H1 (cell line): Measurements from ENCODE around the gene EOGT. TPM values are rescaled to one million over a fixed set of nuclear protein-coding genes. Genes with fewer than 3 reads are reported as not detected.
A peak's percentile ranks its signal among the peaks of the same experiment; 100 is the strongest.

ENCODE experiments used
- CTCF ChIA-PET: fragments of 300-600 bp; sonication (Branson Sonifier 250); formaldehyde crosslinking; loops from one replicate; lab custom pipeline; 2021; ENCODE audit not compliant: partially characterized antibody; lab: Charles Lee
- POLR2A ChIA-PET: fragments of 300-600 bp; sonication (Branson Sonifier 250); formaldehyde crosslinking; loops from one replicate; lab custom pipeline; 2021; ENCODE audit warnings: inconsistent platforms; ENCODE audit not compliant: partially characterized antibody; lab: Charles Lee
- DNase-seq, 2 experiments: peaks; one replicate each; pipeline versions ENCODE4 v3.0.0 to v3.0.0-alpha.2; 2010 to 2022; ENCODE audit warnings: low spot score in 2 of 2, low read depth in 1 of 2, mixed read lengths in 1 of 2
- FAIRE-seq: peaks from 2 replicates; lab custom pipeline; 2011; peaks lifted over from hg19 to GRCh38; lab: Jason Lieb, UNC
- H2AFZ ChIP-seq: 2 replicates; pipeline ENCODE4 v1.8.1; 2012; ENCODE audit warnings: low read length, inconsistent platforms
- H2AK5ac ChIP-seq: 2 replicates; pipeline ENCODE4 v1.6.1; 2013; ENCODE audit warnings: low read depth, low read length
- H2BK120ac ChIP-seq: replicated peaks from 2 replicates; pipeline ENCODE3; 2013; ENCODE audit warnings: low read depth, low read length, inconsistent platforms
- H2BK12ac ChIP-seq: 2 replicates; pipeline ENCODE4 v1.6.1; 2013; ENCODE audit warnings: low read depth, low read length
- H2BK15ac ChIP-seq: 2 replicates; pipeline ENCODE4 v1.6.1; 2013; ENCODE audit warnings: low read length
- H2BK20ac ChIP-seq: 2 replicates; pipeline ENCODE4 v1.6.1; 2013; ENCODE audit warnings: low read length
- H2BK5ac ChIP-seq: 2 replicates; pipeline ENCODE4 v1.6.1; 2013; ENCODE audit warnings: low read depth, low read length
- H3K14ac ChIP-seq: 2 replicates; pipeline ENCODE4 v1.6.1; 2013; ENCODE audit warnings: inconsistent platforms; ENCODE audit not compliant: insufficient read length
- H3K18ac ChIP-seq: 2 replicates; pipeline ENCODE4 v1.6.1; 2013; ENCODE audit warnings: low read length; ENCODE audit errors: extremely low read depth
- H3K23ac ChIP-seq: 2 replicates; pipeline ENCODE4 v1.6.1; 2013; ENCODE audit warnings: inconsistent platforms; ENCODE audit not compliant: insufficient read length
- H3K23me2 ChIP-seq: 2 replicates; pipeline ENCODE4 v1.6.1; 2013; ENCODE audit warnings: low read depth, low read length
- H3K27ac ChIP-seq: 2 replicates; pipeline ENCODE4 v1.6.1; 2011; ENCODE audit warnings: low read depth, low read length, inconsistent platforms
- H3K27me3 ChIP-seq, 4 experiments: replicated peaks in 1 of 4; 1 replicate in 1 of 4; 2 replicates in 3 of 4; pipeline versions ENCODE4 v1.6.1 to v1.8.1; 2011 to 2013; ENCODE audit warnings: low read length in 3 of 4, mild to moderate bottlenecking in 3 of 4, inconsistent platforms in 2 of 4, mixed read lengths in 2 of 4, moderate library complexity in 1 of 4; ENCODE audit not compliant: control insufficient read depth in 3 of 4, insufficient read depth in 3 of 4; ENCODE audit errors: extremely low read depth in 1 of 4
- H3K36me3 ChIP-seq, 4 experiments: 2 replicates each; pipeline versions ENCODE4 v1.6.1 to v1.8.1; 2011 to 2013; ENCODE audit warnings: mild to moderate bottlenecking in 4 of 4, low read length in 3 of 4, moderate library complexity in 2 of 4, control low read depth in 1 of 4, inconsistent platforms in 1 of 4; ENCODE audit not compliant: insufficient read depth in 4 of 4, control insufficient read depth in 2 of 4
- H3K4ac ChIP-seq: replicated peaks from 2 replicates; pipeline ENCODE3; 2013; ENCODE audit warnings: low read length, low read depth, mixed read lengths, inconsistent platforms; ENCODE audit not compliant: insufficient read length
- H3K4me1 ChIP-seq, 4 experiments: replicated peaks in 1 of 4; 1 replicate in 1 of 4; 2 replicates in 3 of 4; pipeline versions ENCODE4 v1.6.1 to v1.8.1; 2011 to 2013; ENCODE audit warnings: low read length in 3 of 4, inconsistent platforms in 2 of 4, mixed read lengths in 1 of 4; ENCODE audit not compliant: insufficient read depth in 4 of 4, control insufficient read depth in 3 of 4
- H3K4me2 ChIP-seq, 2 experiments: 2 replicates each; pipeline versions ENCODE4 v1.6.1 to v1.8.1; 2011 to 2013; ENCODE audit warnings: low read depth in 2 of 2, low read length in 2 of 2, control low read depth in 1 of 2, inconsistent platforms in 1 of 2, mild to moderate bottlenecking in 1 of 2; ENCODE audit not compliant: insufficient read depth in 1 of 2
- H3K4me3 ChIP-seq, 4 experiments: fragments of 200-600, 300-600 bp in 1 of 4; sonication (generic), shearing (Covaris generic), sonication (Bioruptor Twin) in 1 of 4; 2 replicates each; pipeline versions ENCODE4 v1.5.1 to v1.8.1; 2011 to 2016; ENCODE audit warnings: low read length in 4 of 4, low read depth in 3 of 4, control low read depth in 2 of 4, inconsistent platforms in 2 of 4, mild to moderate bottlenecking in 2 of 4, mixed read lengths in 1 of 4, moderate library complexity in 1 of 4; ENCODE audit not compliant: insufficient read depth in 2 of 4; ENCODE audit errors: extremely low read depth in 1 of 4
- H3K56ac ChIP-seq: replicated peaks from 2 replicates; pipeline ENCODE3; 2013; ENCODE audit warnings: low read depth, mild to moderate bottlenecking, mixed read lengths, low read length, inconsistent platforms; ENCODE audit not compliant: insufficient read length
- H3K79me1 ChIP-seq: 2 replicates; pipeline ENCODE4 v1.6.1; 2013; ENCODE audit warnings: low read depth, low read length, control low read depth
- H3K79me2 ChIP-seq, 2 experiments: 2 replicates each; pipeline versions ENCODE4 v1.6.1 to v1.8.1; 2012 to 2013; ENCODE audit warnings: low read length in 2 of 2, mild to moderate bottlenecking in 2 of 2, inconsistent platforms in 1 of 2; ENCODE audit not compliant: insufficient read depth in 2 of 2, control insufficient read depth in 1 of 2
- H3K9ac ChIP-seq, 4 experiments: replicated peaks in 1 of 4; 1 replicate in 1 of 4; 2 replicates in 3 of 4; pipeline versions ENCODE4 v1.6.1 to v1.8.1; 2011 to 2013; ENCODE audit warnings: low read depth in 3 of 4, low read length in 3 of 4, control low read depth in 2 of 4, mild to moderate bottlenecking in 2 of 4, moderate library complexity in 2 of 4, inconsistent platforms in 1 of 4; ENCODE audit errors: extremely low read depth in 1 of 4
- H3K9me3 ChIP-seq, 2 experiments: 2 replicates each; pipeline versions ENCODE4 v1.6.1 to v1.8.1; 2012 to 2013; ENCODE audit warnings: mild to moderate bottlenecking in 2 of 2, moderate library complexity in 2 of 2, control low read depth in 1 of 2, inconsistent platforms in 1 of 2, low read depth in 1 of 2, low read length in 1 of 2, mixed read lengths in 1 of 2; ENCODE audit not compliant: insufficient read depth in 2 of 2
- H4K20me1 ChIP-seq, 2 experiments: replicated peaks in 1 of 2; 2 replicates each; pipeline versions ENCODE3 to v1.8.1; 2011 to 2013; ENCODE audit warnings: inconsistent platforms in 2 of 2, low read length in 2 of 2, mild to moderate bottlenecking in 1 of 2; ENCODE audit not compliant: insufficient read depth in 2 of 2, control insufficient read depth in 1 of 2
- H4K5ac ChIP-seq: 2 replicates; pipeline ENCODE4 v1.6.1; 2013; ENCODE audit warnings: low read length, low read depth, mixed read lengths, inconsistent platforms; ENCODE audit not compliant: insufficient read length
- H4K8ac ChIP-seq: 2 replicates; pipeline ENCODE4 v1.8.0; 2013; ENCODE audit warnings: mild to moderate bottlenecking, moderate library complexity, low read length, inconsistent platforms; ENCODE audit not compliant: insufficient read depth; ENCODE audit errors: extremely low read depth
- H4K91ac ChIP-seq: replicated peaks from 2 replicates; pipeline ENCODE3; 2013; ENCODE audit warnings: low read length, mixed read lengths, inconsistent platforms; ENCODE audit not compliant: insufficient read length
- CHD2 ChIP-seq: IDR thresholded peaks from 2 replicates; pipeline ENCODE4 v1.6.1; 2012; ENCODE audit warnings: low read length, improper control_type of control experiment
- EGR1 ChIP-seq: IDR thresholded peaks from 2 replicates; pipeline ENCODE4 v1.6.1; 2011; ENCODE audit warnings: low read depth, low read length, borderline replicate concordance
- KDM4A ChIP-seq: IDR thresholded peaks from one replicate; pipeline ENCODE4 v1.7.1; 2012; ENCODE audit warnings: low read depth, mild to moderate bottlenecking, moderate library complexity, low read length, inconsistent platforms; ENCODE audit not compliant: severe bottlenecking
- KDM5A ChIP-seq: fragments of 200-600 bp; IDR thresholded peaks from 2 replicates; pipeline ENCODE4 v1.7.1; 2012; ENCODE audit warnings: mild to moderate bottlenecking, low read length, inconsistent platforms, mixed read lengths
- POLR2A ChIP-seq, 2 experiments: IDR thresholded peaks; 1 replicate in 1 of 2; 2 replicates in 1 of 2; pipeline ENCODE4 v1.6.1; 2011; ENCODE audit warnings: low read depth in 2 of 2, low read length in 2 of 2, mild to moderate bottlenecking in 2 of 2; ENCODE audit errors: control extremely low read depth in 1 of 2
- SAP30 ChIP-seq: fragments of 300-600 bp; sonication (generic); IDR thresholded peaks from 2 replicates; pipeline ENCODE4 v1.7.1; 2012; ENCODE audit warnings: low read length, moderate library complexity, mild to moderate bottlenecking, inconsistent platforms; ENCODE audit not compliant: insufficient read depth, insufficient replicate concordance
- SP2 ChIP-seq: IDR thresholded peaks from 2 replicates; pipeline ENCODE4 v1.6.1; 2012; ENCODE audit warnings: mild to moderate bottlenecking, low read length, inconsistent platforms
- SP4 ChIP-seq: IDR thresholded peaks from 2 replicates; pipeline ENCODE4 v1.6.1; 2012; ENCODE audit warnings: low read length, inconsistent platforms
- WGBS, 2 experiments: shearing (Covaris generic) in 1 of 2; methylation state at CpG; one replicate each; pipeline versions ENCODE4 v1.1.6 to v1.1.7; 2013 to 2015; ENCODE audit warnings: low lambda C conversion rate in 2 of 2, mixed read lengths in 2 of 2, inconsistent platforms in 1 of 2, low coverage in 1 of 2, missing lambda C conversion rate in 1 of 2; ENCODE audit not compliant: insufficient replicate concordance in 2 of 2, insufficient coverage in 1 of 2, insufficient read length in 1 of 2; ENCODE audit errors: extremely low coverage in 1 of 2, missing lambda C conversion rate in 1 of 2; 5-methylcytosine and 5-hydroxymethylcytosine counted together
- polyA plus RNA-seq, 7 experiments: library from polyadenylated mRNA; depleted of rRNA in 3 of 7; stranded (reverse) in 5 of 7; unstranded in 2 of 7; fragments of >200 nt in 5 of 7; fragments of 200-250 nt in 2 of 7; gene quantifications; 1 replicate in 5 of 7; 2 replicates in 1 of 7; 4 replicates in 1 of 7; pipeline versions ENCODE4 v1.2.1 to v1.2.3, GENCODE V29; 2011 to 2013; ENCODE audit warnings: missing spikeins in 2 of 7, mixed read lengths in 2 of 7
- total RNA-seq: library from RNA; stranded (reverse); fragmentation: NEBNext Ultra II Directional; extraction: Animal tissue kit (Norgen Biotek cat#: 25700); gene quantifications from 2 replicates; pipeline ENCODE4 v1.2.1, GENCODE V29; 2021
- TF ChIP-seq, protein P1 (sequence below): IDR thresholded peaks from 2 replicates; pipeline ENCODE4 v1.6.1; 2011; ENCODE audit warnings: low read length, improper control_type of control experiment

EOGT gene
- total and polyA plus RNA-seq, 2 of the 8 experiments (the other 6 are each of a cell fraction or from before 2014, with no cell fraction given): 6.7 to 20.7 TPM

DNA sequence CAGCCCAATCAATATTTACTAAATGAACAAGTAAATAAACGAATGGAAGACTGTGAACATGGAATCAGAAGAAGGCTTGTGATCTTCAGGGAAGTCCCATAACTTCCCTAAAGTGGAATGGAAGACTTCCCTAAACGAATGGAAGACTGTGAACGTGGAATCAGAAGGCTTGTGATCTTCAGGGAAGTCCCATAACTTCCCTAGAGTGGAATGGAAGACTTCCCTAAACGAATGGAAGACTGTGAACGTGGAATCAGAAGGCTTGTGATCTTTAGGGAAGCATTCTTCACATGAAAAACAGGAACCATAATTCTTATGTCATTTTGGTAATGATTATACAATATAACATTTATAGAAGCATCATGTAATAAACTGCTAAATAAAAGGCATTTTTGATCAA lies 38.8 kb downstream of the EOGT start:
- Histone ChIP-seq H3K79me1 (no peaks in the 10 kb centered on the region), H3K9ac (no peak overlapping the region), H4K91ac (no peak overlapping the region), H3K23ac (no peak overlapping the region), H3K56ac (no peak overlapping the region), H4K20me1 (no peaks in the 10 kb centered on the region), H2BK20ac (no peak overlapping the region), H2BK12ac (no peak overlapping the region), H3K27ac (no peak overlapping the region), H3K4me1 (peaks cover 0 to 2% (median 0%) of the 10 kb centered on the region in 4 experiments; a peak in 1 of 7 replicates), H3K79me2 (no peaks in the 10 kb centered on the region), H3K4me2 (no peak overlapping the region), H3K9me3 (no peaks in the 10 kb centered on the region), H4K8ac (no peak overlapping the region), H2AFZ (no peak overlapping the region), H2BK120ac (no peak overlapping the region), H3K36me3 (peaks cover 0 to 14% (median 8%) of the 10 kb centered on the region in 4 experiments; a peak in 6 of 8 replicates), H2AK5ac (no peak overlapping the region), H3K4ac (no peak overlapping the region), H3K18ac (no peak overlapping the region), H3K14ac (no peak overlapping the region), H2BK5ac (no peak overlapping the region), H3K4me3 (no peak overlapping the region), H4K5ac (no peak overlapping the region), H3K23me2 (no peaks in the 10 kb centered on the region; the same call in 1 of the 2 replicates), H2BK15ac (no peak overlapping the region), H3K27me3 (peaks cover 0 to 2% (median 0%) of the 10 kb centered on the region in 4 experiments; a peak in 1 of 7 replicates)
- ChIA-PET POLR2A (interaction anchor here (0.6 to 0.7 kb wide), 2 partner anchors 12 to 59 kb away, joined by 4 read pairs; no protein-coding TSS in a partner anchor), CTCF (interaction anchor here (1.0 to 5.0 kb wide), 6 partner anchors 10 to 81 kb away, joined by 3 to 51 read pairs (median 4); partner anchors contain the start of gene TAFA4)
- FAIRE-seq (peak; percentile 77), DNase-seq (no peak)
- WGBS, 2 experiments: 91% methylated on average over 5 of the region's 5 CpGs; no CpG with 5 or more reads in 1 of the 2 experiments
- TF ChIP-seq SP4 (no peak), KDM5A (no peak), EGR1 (no peak), KDM4A (no peak), SP2 (no peak), CHD2 (no peak), SAP30 (no peak), POLR2A (IDR thresholded peaks at IDR 0.05; ENCODE audit: control extremely low read depth in 1 of 2, low read depth in 2 of 2, low read length in 2 of 2) (no peak)
- TF ChIP-seq, protein P1, sequence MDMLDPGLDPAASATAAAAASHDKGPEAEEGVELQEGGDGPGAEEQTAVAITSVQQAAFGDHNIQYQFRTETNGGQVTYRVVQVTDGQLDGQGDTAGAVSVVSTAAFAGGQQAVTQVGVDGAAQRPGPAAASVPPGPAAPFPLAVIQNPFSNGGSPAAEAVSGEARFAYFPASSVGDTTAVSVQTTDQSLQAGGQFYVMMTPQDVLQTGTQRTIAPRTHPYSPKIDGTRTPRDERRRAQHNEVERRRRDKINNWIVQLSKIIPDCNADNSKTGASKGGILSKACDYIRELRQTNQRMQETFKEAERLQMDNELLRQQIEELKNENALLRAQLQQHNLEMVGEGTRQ: no peak
